Muscle layer of duodenum (tissue), 2 donors: ENCODE data around the gene EDNRB.
"Not testable (repeated sequence)": the region's sequence is repeated elsewhere in the genome, so short reads cannot be mapped to it uniquely, and the experiment has no call there.

Experiments
- H3K27ac ChIP-seq: one replicate; pipeline ENCODE4 v1.7.0; 2013; ENCODE audit warnings: mild to moderate bottlenecking, low read length
- H3K27me3 ChIP-seq: one replicate; pipeline ENCODE4 v1.7.0; 2013; ENCODE audit warnings: low read depth, mild to moderate bottlenecking, control low read depth, low read length
- H3K36me3 ChIP-seq, 2 donors: one replicate each; pipeline ENCODE4 v1.7.0; 2013; ENCODE audit warnings: low read length in 2 of 2, control low read depth in 1 of 2, mild to moderate bottlenecking in 1 of 2; ENCODE audit not compliant: insufficient read depth in 2 of 2, control insufficient read depth in 1 of 2
- H3K4me1 ChIP-seq, 2 donors: one replicate each; pipeline ENCODE4 v1.7.0; 2013; ENCODE audit warnings: low read length in 2 of 2, mild to moderate bottlenecking in 2 of 2, control low read depth in 1 of 2, moderate library complexity in 1 of 2; ENCODE audit not compliant: insufficient read depth in 2 of 2, control insufficient read depth in 1 of 2
- H3K4me3 ChIP-seq, 2 donors: one replicate each; pipeline ENCODE4 v1.7.0; 2013; ENCODE audit warnings: low read length in 2 of 2, low read depth in 1 of 2, mild to moderate bottlenecking in 1 of 2
- H3K9me3 ChIP-seq, 2 donors: one replicate each; pipeline ENCODE4 v1.7.0; 2013; ENCODE audit warnings: low read length in 2 of 2, control low read depth in 1 of 2, mild to moderate bottlenecking in 1 of 2; ENCODE audit not compliant: control insufficient read depth in 1 of 2
- donor health status: healthy.

Gene EDNRB

GRCh38 chr13:77868717-77869116 is 49.9 kb downstream of the EDNRB start:
- no peaks in the 10 kb centered on the region for H3K4me1 ChIP-seq
- no peaks in the 10 kb centered on the region for H3K36me3 ChIP-seq
- no peak overlapping the region for H3K4me3 ChIP-seq
- no peaks in the 10 kb centered on the region for H3K27me3 ChIP-seq
- H3K27ac ChIP-seq, result no peak overlapping the region
- H3K9me3 ChIP-seq, result peaks cover 0 to 3% of the 10 kb centered on the region in 2 donors

- Histone ChIP-seq H3K27ac (no peak overlapping the region), H3K9me3 (peaks cover 0 to 3% of the 10 kb centered on the region in 2 donors), H3K36me3 (no peaks in the 10 kb centered on the region), H3K4me1 (no peaks in the 10 kb centered on the region), H3K4me3 (no peak overlapping the region), H3K27me3 (no peaks in the 10 kb centered on the region)
These were observed 51.7 kb downstream of the EDNRB start for GRCh38 chr13:77866971-77867370.

DNA sequence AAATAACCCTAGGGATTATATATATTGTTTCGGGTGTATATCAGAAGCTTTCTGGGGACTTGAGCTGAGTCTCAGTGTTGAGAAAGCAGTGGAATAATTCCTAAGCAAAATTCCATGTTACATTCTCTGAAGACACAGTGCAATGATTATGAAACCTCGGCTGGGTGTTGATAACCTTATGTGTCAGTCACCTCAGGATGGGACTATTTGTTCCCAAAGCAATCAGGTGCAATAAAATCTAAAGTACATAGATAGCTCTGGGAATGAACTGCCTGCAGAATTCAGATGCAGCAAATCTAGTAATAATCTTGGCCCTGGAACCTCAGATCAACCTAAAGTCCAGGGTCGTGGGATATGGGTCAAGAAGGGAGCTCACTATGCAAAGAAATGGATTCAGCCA is 53.0 kb downstream of the EDNRB start:
- Histone ChIP-seq H3K4me1 (no peaks in the 10 kb centered on the region), H3K36me3 (no peaks in the 10 kb centered on the region), H3K27ac (no peak overlapping the region), H3K4me3 (no peak overlapping the region), H3K9me3 (peaks cover 0 to 3% of the 10 kb centered on the region in 2 donors), H3K27me3 (no peaks in the 10 kb centered on the region)

DNA sequence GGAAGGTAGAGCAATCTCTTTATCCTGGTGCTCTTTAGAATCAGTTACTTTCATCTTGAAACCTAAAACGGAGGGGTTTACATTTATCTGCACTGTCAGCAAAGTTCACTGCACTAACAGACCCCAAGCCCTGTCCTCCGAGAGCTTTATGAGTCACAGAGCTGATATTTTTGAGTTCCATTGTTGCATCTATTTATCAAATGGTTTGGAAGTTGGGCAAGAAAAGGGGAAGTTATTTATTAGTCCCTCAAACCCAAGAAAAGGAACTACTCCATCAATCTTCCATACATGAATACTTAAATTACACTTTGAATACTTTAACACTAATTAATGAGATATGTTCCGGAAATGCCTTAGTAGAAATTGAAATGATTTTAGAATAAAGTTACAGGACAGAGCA is 55.5 kb downstream of the EDNRB start:
- Histone ChIP-seq H3K9me3 (peaks cover 0 to 3% of the 10 kb centered on the region in 2 donors), H3K36me3 (no peaks in the 10 kb centered on the region), H3K4me3 (no peak overlapping the region), H3K4me1 (no peaks in the 10 kb centered on the region), H3K27me3 (no peaks in the 10 kb centered on the region), H3K27ac (no peak overlapping the region)

DNA sequence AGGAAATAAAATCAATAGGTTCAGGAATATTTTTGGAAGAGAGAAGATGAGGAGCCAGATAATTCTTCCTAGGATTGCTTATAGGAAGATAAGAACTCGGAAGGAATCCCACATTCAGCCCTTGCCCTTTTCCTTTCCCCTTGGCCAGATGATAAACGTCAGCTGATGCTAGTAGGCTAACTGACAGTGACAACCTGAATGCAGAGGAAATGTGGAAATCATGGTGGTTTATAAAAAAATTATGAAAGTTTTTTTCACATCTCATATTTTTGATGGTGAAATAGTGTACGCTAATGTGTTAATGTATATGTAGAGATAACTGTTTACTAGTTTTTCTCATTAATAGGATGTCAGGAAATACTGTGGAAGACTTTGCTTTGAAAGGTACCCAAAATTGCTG is 56.9 kb downstream of the EDNRB start:
- H3K9me3 ChIP-seq, result no peaks in the 10 kb centered on the region
- H3K36me3 ChIP-seq, result no peaks in the 10 kb centered on the region
- no peak overlapping the region for H3K4me3 ChIP-seq
- no peak overlapping the region for H3K27ac ChIP-seq
- H3K4me1 ChIP-seq, result no peaks in the 10 kb centered on the region
- H3K27me3 ChIP-seq, result no peaks in the 10 kb centered on the region

- no peaks in the 10 kb centered on the region for H3K4me1 ChIP-seq
- H3K36me3 ChIP-seq, result no peaks in the 10 kb centered on the region
- no peak overlapping the region for H3K27ac ChIP-seq
These were observed 58.1 kb downstream of the EDNRB start for GRCh38 chr13:77860507-77860981.

GRCh38 chr13:77859450-77859849 is 59.2 kb downstream of the EDNRB start:
- no peak overlapping the region for H3K4me3 ChIP-seq
- H3K27me3 ChIP-seq, result no peaks in the 10 kb centered on the region
- no peaks in the 10 kb centered on the region for H3K4me1 ChIP-seq
- no peak overlapping the region for H3K27ac ChIP-seq
- H3K36me3 ChIP-seq, result no peaks in the 10 kb centered on the region
- no peaks in the 10 kb centered on the region for H3K9me3 ChIP-seq

More at GRCh38 chr13:77860507-77860981, 58.1 kb downstream of the EDNRB start:
- Histone ChIP-seq H3K4me3 (no peak overlapping the region), H3K9me3 (no peaks in the 10 kb centered on the region), H3K27me3 (no peaks in the 10 kb centered on the region)

DNA sequence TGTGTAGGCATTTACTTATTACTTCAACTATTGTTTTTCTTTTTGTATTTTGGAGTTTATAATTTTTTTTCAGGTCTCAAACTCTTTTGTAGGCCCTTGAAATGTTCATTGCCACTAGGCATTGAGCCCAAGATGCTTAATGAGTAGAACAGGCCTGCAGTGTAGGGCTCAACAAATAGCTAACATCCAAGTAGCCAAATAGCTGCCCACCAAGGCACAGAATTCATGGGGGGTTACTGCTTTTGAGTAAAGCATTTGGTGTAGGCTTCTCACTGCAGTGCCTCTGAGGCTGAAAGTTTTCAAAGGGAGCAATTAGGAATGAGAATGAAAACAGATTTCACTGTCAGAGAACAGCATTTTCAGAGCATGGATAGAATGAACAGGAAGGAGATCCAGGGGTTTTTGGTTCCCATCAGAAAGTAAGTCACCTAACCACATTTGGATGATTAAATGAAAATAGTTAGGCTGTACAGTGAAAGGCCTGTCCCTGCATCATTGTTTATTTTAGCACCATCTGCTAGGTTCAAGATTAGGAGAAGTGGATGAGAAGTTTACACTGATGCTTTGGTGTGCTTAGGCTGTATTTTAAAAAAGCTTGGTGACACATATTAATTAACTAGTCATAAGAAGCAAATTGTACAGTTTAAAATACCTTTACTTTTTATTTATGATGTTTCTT is 61.0 kb downstream of the EDNRB start:
- Histone ChIP-seq H3K27me3 (no peaks in the 10 kb centered on the region), H3K27ac (no peak overlapping the region), H3K36me3 (no peaks in the 10 kb centered on the region), H3K4me3 (no peak overlapping the region), H3K9me3 (no peaks in the 10 kb centered on the region), H3K4me1 (no peaks in the 10 kb centered on the region)

- Histone ChIP-seq H3K36me3 (no peaks in the 10 kb centered on the region), H3K27ac (no peak overlapping the region), H3K27me3 (no peaks in the 10 kb centered on the region), H3K4me1 (no peaks in the 10 kb centered on the region), H3K9me3 (peaks cover 0 to 4% of the 10 kb centered on the region in 2 donors), H3K4me3 (no peak overlapping the region)
These were observed 64.9 kb downstream of the EDNRB start for GRCh38 chr13:77853703-77854102.

DNA sequence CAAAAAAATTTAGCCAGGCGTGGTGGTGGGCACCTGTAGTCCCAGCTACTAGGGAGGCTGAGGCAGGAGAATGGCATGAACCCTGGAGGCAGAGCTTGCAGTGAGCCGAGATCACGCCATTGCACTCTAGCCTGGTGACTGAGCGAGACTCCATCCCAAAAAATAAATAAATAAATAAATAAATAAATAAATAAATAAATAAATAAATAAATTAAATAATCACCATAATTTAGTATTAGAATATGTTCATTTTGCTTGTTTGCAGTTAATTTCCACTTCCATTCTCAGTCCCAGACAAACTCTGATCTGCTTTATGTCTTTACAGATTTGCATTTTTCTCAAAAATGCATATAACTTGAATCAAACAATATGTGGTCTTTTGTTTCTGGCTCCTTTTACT is 70.6 kb downstream of the EDNRB start:
- not testable (repeated sequence) for H3K9me3 ChIP-seq, H3K4me3 ChIP-seq, H3K27me3 ChIP-seq, H3K36me3 ChIP-seq, H3K27ac ChIP-seq, H3K4me1 ChIP-seq

DNA sequence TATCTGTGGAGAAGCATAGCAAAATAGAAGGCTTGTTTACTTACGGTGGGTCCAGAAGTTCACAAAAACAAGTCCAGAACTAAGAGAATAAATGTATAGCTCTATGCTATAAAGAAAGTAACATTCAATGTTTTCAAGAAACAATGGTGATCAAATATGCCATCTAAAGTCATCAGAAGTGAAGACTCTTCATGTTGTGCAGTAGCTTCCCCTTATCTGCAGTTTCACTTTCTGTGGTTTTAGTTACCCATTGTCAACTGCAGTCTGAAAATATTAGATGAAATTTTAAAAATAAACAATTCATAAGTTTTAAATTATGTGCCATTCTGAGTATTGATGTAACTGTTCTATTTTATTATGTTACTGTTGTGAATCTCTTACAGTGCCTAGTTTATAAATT is 72.5 kb downstream of the EDNRB start:
- H3K36me3 ChIP-seq, result no peaks in the 10 kb centered on the region
- H3K4me1 ChIP-seq, result no peaks in the 10 kb centered on the region
- H3K27ac ChIP-seq, result no peak overlapping the region
- no peak overlapping the region for H3K4me3 ChIP-seq
- H3K9me3 ChIP-seq, result peaks cover 0 to 4% of the 10 kb centered on the region in 2 donors
- H3K27me3 ChIP-seq, result no peaks in the 10 kb centered on the region
